Glutamatergic neuron (in vitro differentiated cells): Measurements from ENCODE around the gene PPFIA2. TPM values are rescaled to one million over a fixed set of nuclear protein-coding genes. Genes with fewer than 3 reads are reported as not detected.

Experiments used
- DNase-seq: peaks from one replicate; pipeline ENCODE4 v3.0.0; 2022
- H3K27ac Mint-ChIP-seq: one replicate; pipeline ENCODE4 v1.8.0; 2020; ENCODE audit warnings: mild to moderate bottlenecking, mixed read lengths, inconsistent platforms; ENCODE audit not compliant: unreplicated experiment
- H3K27me3 Mint-ChIP-seq: one replicate; pipeline ENCODE4 v1.8.0; 2020; ENCODE audit warnings: mild to moderate bottlenecking, moderate library complexity, mixed read lengths, inconsistent platforms; ENCODE audit not compliant: unreplicated experiment
- H3K36me3 Mint-ChIP-seq: one replicate; pipeline ENCODE4 v1.8.0; 2020; ENCODE audit warnings: mild to moderate bottlenecking, mixed read lengths, inconsistent platforms; ENCODE audit not compliant: unreplicated experiment
- H3K4me1 Mint-ChIP-seq: one replicate; pipeline ENCODE4 v1.8.0; 2020; ENCODE audit warnings: mild to moderate bottlenecking, low read depth, mixed read lengths, inconsistent platforms; ENCODE audit not compliant: unreplicated experiment
- H3K4me3 Mint-ChIP-seq: one replicate; pipeline ENCODE4 v1.8.0; 2020; ENCODE audit warnings: mild to moderate bottlenecking, mixed read lengths, inconsistent platforms; ENCODE audit not compliant: unreplicated experiment
- H3K9me3 Mint-ChIP-seq: one replicate; pipeline ENCODE4 v1.8.0; 2020; ENCODE audit warnings: mild to moderate bottlenecking, moderate library complexity, mixed read lengths, inconsistent platforms; ENCODE audit not compliant: unreplicated experiment
- CTCF ChIP-seq: fragments of 200-600 bp; sonication (generic); IDR thresholded peaks from one replicate; pipeline ENCODE4 v1.5.0; 2021; ENCODE audit not compliant: partially characterized antibody, unreplicated experiment
- total RNA-seq: library from RNA; stranded (reverse); fragmentation: NEBNext Ultra II Directional; extraction: Animal tissue kit (Norgen Biotek cat#: 25700); gene quantifications from one replicate; pipeline ENCODE4 v1.2.1, GENCODE V29; 2021; ENCODE audit not compliant: unreplicated experiment

Gene PPFIA2
- total RNA-seq, 1 donor from 2014 or later = 31.1 TPM

GRCh38 chr12:81224626-81225025 is 534.5 kb downstream of the PPFIA2 start:
- no peaks in the 10 kb centered on the region for H3K9me3 Mint-ChIP-seq
- peaks cover under 1% of the 10 kb centered on the region for H3K4me1 Mint-ChIP-seq
- TF ChIP-seq CTCF = no peak
- H3K36me3 Mint-ChIP-seq = no peaks in the 10 kb centered on the region
- DNase-seq = no peak
- no peak overlapping the region for H3K4me3 Mint-ChIP-seq
- H3K27ac Mint-ChIP-seq = no peak overlapping the region
- no peaks in the 10 kb centered on the region for H3K27me3 Mint-ChIP-seq

GRCh38 chr12:81222846-81223592 is 536.1 kb downstream of the PPFIA2 start:
- no peaks in the 10 kb centered on the region for H3K27me3 Mint-ChIP-seq
- no peaks in the 10 kb centered on the region for H3K36me3 Mint-ChIP-seq
- DNase-seq = no peak
- no peak overlapping the region for H3K4me3 Mint-ChIP-seq
- H3K9me3 Mint-ChIP-seq = no peaks in the 10 kb centered on the region
- no peak overlapping the region for H3K27ac Mint-ChIP-seq
- H3K4me1 Mint-ChIP-seq = no peaks in the 10 kb centered on the region
- TF ChIP-seq CTCF = no peak

- Mint-ChIP-seq H3K4me3 (no peak overlapping the region), H3K9me3 (no peaks in the 10 kb centered on the region), H3K27me3 (no peaks in the 10 kb centered on the region), H3K4me1 (no peaks in the 10 kb centered on the region), H3K27ac (no peak overlapping the region), H3K36me3 (no peaks in the 10 kb centered on the region)
- no peak for TF ChIP-seq CTCF
- DNase-seq = no peak
Observed at GRCh38 chr12:81221681-81222080, 537.5 kb downstream of the PPFIA2 start.

GRCh38 chr12:81216739-81217138 is 542.4 kb downstream of the PPFIA2 start:
- Mint-ChIP-seq H3K27me3 (no peaks in the 10 kb centered on the region), H3K36me3 (no peaks in the 10 kb centered on the region), H3K27ac (no peak overlapping the region), H3K4me3 (no peak overlapping the region), H3K9me3 (no peaks in the 10 kb centered on the region), H3K4me1 (peaks cover 7% of the 10 kb centered on the region)
- no peak for DNase-seq
- no peak for TF ChIP-seq CTCF

- TF ChIP-seq CTCF = no peak
- Mint-ChIP-seq H3K9me3 (no peaks in the 10 kb centered on the region), H3K27me3 (no peaks in the 10 kb centered on the region), H3K4me1 (peaks cover 18% of the 10 kb centered on the region), H3K36me3 (no peaks in the 10 kb centered on the region), H3K4me3 (no peak overlapping the region), H3K27ac (no peak overlapping the region)
- no peak for DNase-seq
Observed at GRCh38 chr12:81212996-81213696, 546.0 kb downstream of the PPFIA2 start.
